ENCODE results near the gene HDAC11.

DNA sequence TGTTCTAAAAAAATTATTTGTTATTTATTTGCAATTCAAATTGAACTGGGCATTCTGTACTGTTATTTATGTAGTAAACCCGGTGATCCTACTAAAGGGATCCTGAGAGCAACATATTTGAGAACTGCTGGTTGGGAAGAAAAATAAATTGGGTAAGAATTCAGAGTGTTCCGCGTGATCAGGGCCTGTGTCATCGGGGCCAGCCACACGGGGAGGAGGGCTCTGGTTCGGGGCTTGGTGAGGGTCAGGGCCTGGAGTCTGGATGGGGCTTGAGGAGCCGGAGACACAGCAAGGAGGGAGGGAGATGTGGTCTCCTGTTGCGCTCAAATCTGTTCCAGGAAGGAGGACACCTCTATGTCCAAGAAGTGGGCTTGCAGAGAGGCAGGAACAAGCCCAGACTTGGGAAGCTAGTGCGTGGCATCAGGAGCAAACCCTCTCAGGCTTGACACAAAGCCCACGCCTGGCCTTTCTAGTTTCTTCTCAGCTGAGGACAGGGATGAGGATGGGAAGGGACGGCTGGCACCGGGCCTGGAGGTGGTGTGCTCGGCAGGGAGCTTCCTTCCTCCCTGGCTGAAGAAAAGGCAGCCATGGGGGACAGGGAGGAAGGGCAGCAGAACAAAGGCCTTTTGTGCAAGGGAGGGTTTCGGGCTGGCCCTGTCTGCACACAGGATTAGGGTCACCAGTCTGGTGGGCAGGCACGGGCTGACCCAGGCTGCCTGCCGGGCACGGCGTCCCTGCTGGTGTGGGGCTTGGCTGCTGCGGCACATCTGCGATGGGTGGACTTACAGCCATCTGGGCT is 45.9 kb downstream of the HDAC11 start:
- TF ChIP-seq, protein P1, sequence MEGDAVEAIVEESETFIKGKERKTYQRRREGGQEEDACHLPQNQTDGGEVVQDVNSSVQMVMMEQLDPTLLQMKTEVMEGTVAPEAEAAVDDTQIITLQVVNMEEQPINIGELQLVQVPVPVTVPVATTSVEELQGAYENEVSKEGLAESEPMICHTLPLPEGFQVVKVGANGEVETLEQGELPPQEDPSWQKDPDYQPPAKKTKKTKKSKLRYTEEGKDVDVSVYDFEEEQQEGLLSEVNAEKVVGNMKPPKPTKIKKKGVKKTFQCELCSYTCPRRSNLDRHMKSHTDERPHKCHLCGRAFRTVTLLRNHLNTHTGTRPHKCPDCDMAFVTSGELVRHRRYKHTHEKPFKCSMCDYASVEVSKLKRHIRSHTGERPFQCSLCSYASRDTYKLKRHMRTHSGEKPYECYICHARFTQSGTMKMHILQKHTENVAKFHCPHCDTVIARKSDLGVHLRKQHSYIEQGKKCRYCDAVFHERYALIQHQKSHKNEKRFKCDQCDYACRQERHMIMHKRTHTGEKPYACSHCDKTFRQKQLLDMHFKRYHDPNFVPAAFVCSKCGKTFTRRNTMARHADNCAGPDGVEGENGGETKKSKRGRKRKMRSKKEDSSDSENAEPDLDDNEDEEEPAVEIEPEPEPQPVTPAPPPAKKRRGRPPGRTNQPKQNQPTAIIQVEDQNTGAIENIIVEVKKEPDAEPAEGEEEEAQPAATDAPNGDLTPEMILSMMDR (IDR thresholded peaks at IDR 0.05): no peak
- TF ChIP-seq POLR2AphosphoS5 (IDR thresholded peaks at IDR 0.05): peak in 1 of 3 donors; percentile 15
